Measurements from ENCODE around the gene PGAM5.
"Not testable (repeated sequence)": the region's sequence is repeated elsewhere in the genome, so short reads cannot be mapped to it uniquely, and the experiment has no call there.

Gene PGAM5

GRCh38 chr12:132747896-132748295 is 37.3 kb downstream of the PGAM5 start:
- no peak for DNase-seq (ENCODE audit: low read depth)

GRCh38 chr12:132748319-132748718 is 37.7 kb downstream of the PGAM5 start:
- DNase-seq (ENCODE audit: low read depth), result no peak

GRCh38 chr12:132753670-132754069 is 43.0 kb downstream of the PGAM5 start:
- not testable (repeated sequence) for DNase-seq (ENCODE audit: low read depth)

DNA sequence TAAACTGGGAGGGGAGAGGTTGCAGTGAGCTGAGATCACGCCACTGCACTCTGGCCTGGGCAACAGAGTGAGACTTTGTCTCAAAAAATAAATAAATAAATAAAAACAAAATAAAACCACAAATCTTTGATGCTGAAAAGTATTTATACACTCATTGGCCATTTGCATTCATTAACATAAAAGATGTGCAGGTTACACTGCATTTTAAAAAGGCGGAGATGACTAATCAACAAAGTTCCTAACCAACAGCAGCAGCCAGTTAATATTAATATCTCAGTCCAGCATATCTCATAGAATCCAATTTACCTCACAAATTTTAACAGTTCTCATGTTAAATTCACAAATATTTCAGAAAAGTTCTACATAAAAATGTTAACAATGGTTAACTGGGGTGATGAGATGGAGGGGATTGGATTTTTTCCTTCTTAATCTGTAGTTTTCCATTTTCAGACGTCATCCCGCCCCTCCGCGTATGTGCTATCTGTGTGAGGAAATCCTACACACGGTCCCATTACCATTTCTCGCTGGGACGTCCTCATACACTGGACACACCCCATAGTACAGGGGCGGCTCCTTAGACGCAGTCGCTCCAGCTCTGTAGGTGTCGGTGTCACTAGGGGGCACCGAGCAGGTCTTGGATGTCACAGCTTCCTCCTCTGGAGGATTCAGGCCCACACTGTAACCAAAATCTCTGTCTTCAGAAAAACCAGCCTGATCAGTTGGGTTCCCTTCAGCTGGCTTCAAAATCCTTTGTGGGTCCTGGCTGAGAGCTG is 43.7 kb downstream of the PGAM5 start:
- DNase-seq (ENCODE audit: low read depth), result no peak

DNA sequence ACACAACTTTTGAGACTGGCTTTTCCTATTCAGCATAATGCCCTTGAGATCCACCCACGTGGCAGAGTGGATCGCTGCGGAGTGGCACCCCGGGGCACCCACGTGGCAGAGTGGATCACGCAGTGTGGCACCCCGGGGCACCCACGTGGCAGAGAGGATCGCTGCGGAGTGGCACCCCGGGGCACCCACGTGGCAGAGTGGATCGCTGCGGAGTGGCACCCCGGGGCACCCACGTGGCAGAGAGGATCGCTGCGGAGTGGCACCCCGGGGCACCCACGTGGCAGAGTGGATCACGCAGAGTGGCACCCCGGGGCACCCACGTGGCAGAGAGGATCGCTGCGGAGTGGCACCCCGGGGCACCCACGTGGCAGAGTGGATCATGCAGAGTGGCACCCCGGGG is 48.2 kb downstream of the PGAM5 start:
- DNase-seq (ENCODE audit: low read depth), result not testable (repeated sequence)

DNA sequence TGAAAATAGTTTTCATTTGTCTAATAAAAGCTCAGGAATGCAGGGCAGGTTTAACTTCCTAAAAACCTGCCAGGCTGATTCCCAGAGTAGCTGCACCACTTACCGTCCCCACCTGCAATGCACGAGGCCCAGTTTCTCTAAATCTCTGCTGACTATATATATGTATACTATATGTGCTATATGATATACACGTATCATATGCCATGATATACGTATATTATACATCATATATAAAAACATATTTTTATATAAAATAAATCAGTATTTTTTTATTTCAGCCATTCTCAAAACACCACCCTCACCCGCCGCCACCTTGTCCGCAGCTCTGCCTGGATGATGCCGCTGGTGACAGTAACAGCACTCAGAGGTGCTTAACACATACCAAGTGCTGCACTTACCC is 48.7 kb downstream of the PGAM5 start:
- DNase-seq (ENCODE audit: low read depth), result no peak

GRCh38 chr12:132761032-132761920 is 50.6 kb downstream of the PGAM5 start, which contains the start of gene ANKLE2:
Gene ANKLE2, minus strand, starts transcription at chr12:132761832. Its CDS starts 34 bp downstream, at chr12:132761798.
- DNase-seq (ENCODE audit: low read depth), result peak; percentile 48

DNA sequence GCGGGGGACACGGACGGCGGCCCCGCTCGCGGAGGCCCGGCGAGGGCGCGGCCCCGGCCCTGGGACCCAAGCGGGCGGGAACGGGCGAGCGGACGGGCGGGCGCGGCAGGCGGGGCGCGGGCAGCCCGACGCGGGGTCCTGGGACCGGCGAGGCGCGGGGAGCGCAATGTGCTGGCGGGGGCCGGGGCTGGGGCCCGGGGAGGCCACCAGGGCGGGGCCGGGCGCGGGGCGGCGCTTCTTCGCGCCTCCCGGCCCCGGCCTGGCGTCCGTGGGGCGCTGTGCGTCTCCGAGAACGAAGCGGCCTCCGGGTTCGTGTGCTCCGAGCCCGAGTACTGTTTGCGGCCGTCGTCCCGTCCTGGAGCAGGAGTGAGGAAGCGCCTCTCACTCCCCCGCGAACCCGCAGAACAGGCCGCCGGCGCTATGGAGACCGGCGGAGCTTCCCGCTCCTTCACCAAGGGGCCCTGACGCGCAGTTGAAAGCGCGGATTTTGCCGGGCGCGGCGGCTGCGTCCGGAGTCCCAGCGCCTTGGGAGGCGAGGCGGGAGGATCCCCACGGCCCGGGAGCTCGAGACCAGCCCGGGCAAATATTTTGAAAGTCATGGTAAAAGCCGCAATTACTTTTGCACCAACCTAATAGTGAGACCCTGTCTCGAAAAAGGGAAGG is 51.4 kb downstream of the PGAM5 start:
- peak; percentile 81 for DNase-seq (ENCODE audit: low read depth)

DNA sequence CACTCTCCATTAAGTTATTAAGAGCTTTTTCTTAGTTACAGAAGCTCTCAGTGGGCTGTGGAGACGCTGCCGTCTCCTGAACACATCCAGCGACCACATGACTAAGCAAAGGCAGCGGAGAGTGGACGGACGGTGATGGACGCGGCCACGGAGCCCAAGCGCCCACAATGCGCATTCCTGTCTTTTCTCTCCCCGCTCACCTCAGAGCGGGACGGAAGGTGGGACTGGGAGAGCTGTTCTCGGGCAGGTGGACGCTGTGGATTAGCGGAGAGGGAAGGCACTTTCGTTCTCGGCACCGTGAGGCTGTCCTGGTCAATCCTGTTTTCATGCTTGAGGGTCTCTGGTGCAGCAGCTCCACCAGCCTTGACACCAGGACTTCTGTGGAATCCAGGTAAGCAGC is 53.6 kb downstream of the PGAM5 start:
- DNase-seq (ENCODE audit: low read depth), result no peak

- DNase-seq (ENCODE audit: low read depth), result no peak
These were observed 54.7 kb downstream of the PGAM5 start for GRCh38 chr12:132765361-132765760.

DNA sequence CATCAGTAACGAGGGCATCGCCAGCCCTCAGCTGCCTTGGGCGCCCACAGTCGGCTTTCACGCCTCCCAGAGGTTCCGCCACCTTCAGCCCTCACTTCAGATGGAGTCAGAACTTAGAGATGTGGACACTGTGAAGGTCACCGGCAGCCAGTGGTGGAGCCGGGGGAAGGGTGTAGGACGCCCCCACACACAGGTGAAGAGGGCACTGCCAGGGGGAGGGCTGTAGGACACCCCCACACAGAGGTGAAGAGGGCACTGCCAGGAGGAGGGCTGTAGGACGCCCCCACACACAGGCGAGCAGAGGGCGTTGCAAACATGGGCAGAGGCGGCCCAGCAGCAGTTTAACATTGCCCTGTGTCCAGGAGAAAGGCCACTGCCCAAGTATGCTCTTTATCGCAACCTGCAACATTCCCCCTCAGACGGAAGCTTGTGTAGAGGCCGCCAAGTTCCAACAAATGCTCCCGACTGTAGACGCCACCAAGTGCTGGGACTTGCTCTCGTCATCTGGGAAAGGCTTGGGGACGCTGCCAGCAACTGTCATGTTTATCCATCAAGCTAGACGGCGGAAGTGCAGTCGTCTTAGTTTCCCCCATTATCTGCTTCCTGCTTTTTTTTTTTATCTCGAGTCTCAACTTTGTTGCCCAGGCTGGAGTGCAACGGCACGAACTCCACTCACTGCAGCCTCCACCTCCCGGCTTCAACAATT is 55.9 kb downstream of the PGAM5 start:
- no peak for DNase-seq (ENCODE audit: low read depth)

DNA sequence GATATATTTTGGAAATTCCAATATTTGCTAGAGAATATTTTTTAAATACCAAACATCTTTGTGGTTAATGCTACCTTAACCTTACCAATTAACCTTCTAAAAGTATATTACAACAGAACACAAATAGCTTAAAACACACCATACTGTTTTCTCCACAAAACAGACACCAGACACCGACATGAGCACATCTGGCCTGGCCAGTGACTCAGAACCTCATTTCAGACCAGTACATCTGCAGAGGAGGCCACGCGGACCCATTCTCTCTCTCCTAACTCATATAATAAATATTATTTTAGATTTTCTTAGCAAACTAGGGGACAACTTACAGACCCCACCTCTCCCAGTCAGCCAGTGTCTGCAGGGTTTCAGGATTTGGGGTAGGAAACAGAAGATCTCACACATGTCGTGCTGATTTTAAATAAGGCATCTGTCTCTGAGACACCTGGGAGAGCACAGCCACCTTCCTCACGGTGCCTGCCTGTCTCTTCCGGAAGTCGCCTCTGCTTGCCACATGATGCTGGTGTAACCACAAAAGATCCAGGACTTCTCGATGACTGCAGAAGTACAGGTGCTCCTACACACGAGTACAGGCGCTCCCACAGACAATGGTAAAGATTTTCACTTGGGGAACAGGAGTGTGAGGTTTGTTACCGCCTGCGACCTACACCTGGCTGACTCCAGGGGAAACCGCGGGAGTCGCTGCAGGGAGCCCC is 60.6 kb downstream of the PGAM5 start:
- peak; percentile 43 for DNase-seq (ENCODE audit: low read depth)
